Measurements from ENCODE around the gene MYH6. TPM values are rescaled to one million over a fixed set of nuclear protein-coding genes. Genes with fewer than 3 reads are reported as not detected.

The MYH6 gene
- polyA plus RNA-seq, 4 donors: 0.21 to 0.35 (median 0.24) TPM

- no peak for DNase-seq (ENCODE audit: low read depth in 4 of 4, low spot score in 2 of 4)
Measured at GRCh38 chr14:23380197-23380914, 27.7 kb downstream of the MYH6 start.

GRCh38 chr14:23379366-23380196 lies 28.5 kb downstream of the MYH6 start:
- DNase-seq (ENCODE audit: low read depth in 4 of 4, low spot score in 2 of 4): no peak

GRCh38 chr14:23378612-23379220 lies 29.4 kb downstream of the MYH6 start:
- DNase-seq (ENCODE audit: low read depth in 4 of 4, low spot score in 2 of 4): no peak

- no peak for DNase-seq (ENCODE audit: low read depth in 4 of 4, low spot score in 2 of 4)
Measured at GRCh38 chr14:23377573-23378563, 30.2 kb downstream of the MYH6 start.

GRCh38 chr14:23377198-23377550 lies 30.9 kb downstream of the MYH6 start:
- no peak for DNase-seq (ENCODE audit: low read depth in 4 of 4, low spot score in 2 of 4)

- no peak for DNase-seq (ENCODE audit: low read depth in 4 of 4, low spot score in 2 of 4)
Measured at GRCh38 chr14:23376482-23377197, 31.4 kb downstream of the MYH6 start, which contains the start of gene CMTM5. Gene CMTM5, plus strand, starts transcription at chr14:23377046. Its CDS starts 206 bp downstream, at chr14:23377252.

GRCh38 chr14:23375527-23376251 lies 32.4 kb downstream of the MYH6 start:
- no peak for DNase-seq (ENCODE audit: low read depth in 4 of 4, low spot score in 2 of 4)

- no peak for DNase-seq (ENCODE audit: low read depth in 4 of 4, low spot score in 2 of 4)
Measured at GRCh38 chr14:23373041-23373440, 35.0 kb downstream of the MYH6 start.

GRCh38 chr14:23372509-23372908 lies 35.6 kb downstream of the MYH6 start, which contains the start of gene IL25:
Gene IL25, plus strand, starts transcription at chr14:23372809.
- DNase-seq (ENCODE audit: low read depth in 4 of 4, low spot score in 2 of 4): no peak

GRCh38 chr14:23371865-23372264 lies 36.2 kb downstream of the MYH6 start:
- DNase-seq (ENCODE audit: low read depth in 4 of 4, low spot score in 2 of 4): no peak

GRCh38 chr14:23370221-23370620 lies 37.9 kb downstream of the MYH6 start:
- DNase-seq (ENCODE audit: low read depth in 4 of 4, low spot score in 2 of 4): no peak

- DNase-seq (ENCODE audit: low read depth in 4 of 4, low spot score in 2 of 4): peak; percentile 69 to 80 (median 74)
Measured at GRCh38 chr14:23366426-23366921, 41.6 kb downstream of the MYH6 start.

GRCh38 chr14:23365732-23366425 lies 42.2 kb downstream of the MYH6 start:
- peak; percentile 79 to 93 (median 87) for DNase-seq (ENCODE audit: low read depth in 4 of 4, low spot score in 2 of 4)

- DNase-seq (ENCODE audit: low read depth in 4 of 4, low spot score in 2 of 4): peak in 2 of 4 donors; percentile 32 to 37
Measured at GRCh38 chr14:23365036-23365731, 42.9 kb downstream of the MYH6 start, which contains the start of gene EFS. Gene EFS, minus strand, starts transcription at chr14:23365172. Its CDS starts 147 bp downstream, at chr14:23365025.

GRCh38 chr14:23364164-23365035 lies 43.7 kb downstream of the MYH6 start:
- DNase-seq (ENCODE audit: low read depth in 4 of 4, low spot score in 2 of 4): peak in 3 of 4 donors; percentile 16 to 34 (median 19)

GRCh38 chr14:23362200-23362599 lies 45.9 kb downstream of the MYH6 start:
- DNase-seq (ENCODE audit: low read depth in 4 of 4, low spot score in 2 of 4): no peak

All from left renal cortex interstitium (tissue), 4 donors.